HEK293T (cell line): ENCODE measurements around the gene NRP2.

Experiments used
- ARNT ChIP-seq: fragments of 450-650 bp; IDR thresholded peaks from 2 replicates; pipeline ENCODE4 v1.6.1; 2017; ENCODE audit warnings: mild to moderate bottlenecking
- BHLHE40 ChIP-seq: fragments of 450-650 bp; IDR thresholded peaks from 2 replicates; pipeline ENCODE4 v1.6.1; 2016; ENCODE audit warnings: mild to moderate bottlenecking, moderate library complexity, borderline replicate concordance
- ELF4 ChIP-seq: fragments of 450-650 bp; IDR thresholded peaks from 2 replicates; pipeline ENCODE4 v1.6.1; 2017; ENCODE audit warnings: antibody characterized with exemption
- FOXA1 ChIP-seq: fragments of 450-650 bp; IDR thresholded peaks from 2 replicates; pipeline ENCODE4 v1.6.1; 2016; ENCODE audit warnings: mild to moderate bottlenecking
- FOXK2 ChIP-seq: fragments of 450-650 bp; IDR thresholded peaks from 2 replicates; pipeline ENCODE4 v1.6.1; 2016; ENCODE audit warnings: mild to moderate bottlenecking
- FOXM1 ChIP-seq: fragments of 450-650 bp; IDR thresholded peaks from 2 replicates; pipeline ENCODE4 v1.6.1; 2017; ENCODE audit warnings: mild to moderate bottlenecking, borderline replicate concordance
- HDGF ChIP-seq: fragments of 450-650 bp; IDR thresholded peaks from 2 replicates; pipeline ENCODE4 v1.6.1; 2017; ENCODE audit warnings: antibody characterized with exemption, borderline replicate concordance
- NFRKB ChIP-seq: fragments of 450-650 bp; IDR thresholded peaks from 2 replicates; pipeline ENCODE4 v1.6.1; 2016; ENCODE audit warnings: mild to moderate bottlenecking, moderate library complexity
- SP1 ChIP-seq: fragments of 450-650 bp; IDR thresholded peaks from 2 replicates; pipeline ENCODE4 v1.6.1; 2017
- SUZ12 ChIP-seq: fragments of 450-650 bp; IDR thresholded peaks from 2 replicates; pipeline ENCODE4 v1.6.1; 2016; ENCODE audit warnings: mild to moderate bottlenecking
- TARDBP ChIP-seq: fragments of 450-650 bp; IDR thresholded peaks from 2 replicates; pipeline ENCODE4 v1.6.1; 2016

GRCh38 chr2:205803500-205803899 lies 121.2 kb downstream of the NRP2 start:
- TF ChIP-seq NFRKB (no peak), SP1 (no peak), FOXM1 (no peak), BHLHE40 (no peak), SUZ12 (no peak), TARDBP (no peak), HDGF (no peak), ARNT (no peak), FOXK2 (no peak), ELF4 (no peak), FOXA1 (no peak)
